Lung (tissue), 16 donors: ENCODE measurements around the gene NRG4. TPM values are rescaled to one million over a fixed set of nuclear protein-coding genes. Genes with fewer than 3 reads are reported as not detected.

Experiments used
- ATAC-seq: fragments of 200-7000 bp; cut with Tn5 transposase; one replicate; pipeline ENCODE4 v1.9.1; 2020; ENCODE audit warnings: moderate number of reproducible peaks; ENCODE audit not compliant: insufficient read depth, low FRiP score
- DNase-seq, 3 donors: peaks; one replicate each; pipeline ENCODE4 v3.0.0-alpha.2; 2013 to 2017
- H3K27ac ChIP-seq, 2 donors: one replicate each; pipeline ENCODE4 v1.5.1; 2013; ENCODE audit warnings: mild to moderate bottlenecking in 2 of 2, moderate library complexity in 2 of 2, control low read depth in 1 of 2, inconsistent platforms in 1 of 2, low read depth in 1 of 2, low read length in 1 of 2
- H3K27me3 ChIP-seq, 3 donors: one replicate each; pipeline ENCODE4 v1.5.1; 2013; ENCODE audit warnings: low read length in 2 of 3; ENCODE audit not compliant: control insufficient read depth in 3 of 3, insufficient read depth in 3 of 3
- H3K36me3 ChIP-seq, 4 donors: one replicate each; pipeline ENCODE4 v1.5.1; 2013; ENCODE audit warnings: low read length in 4 of 4, mild to moderate bottlenecking in 1 of 4, moderate library complexity in 1 of 4; ENCODE audit not compliant: control insufficient read depth in 4 of 4, insufficient read depth in 4 of 4
- H3K4me1 ChIP-seq, 5 donors: one replicate each; pipeline ENCODE4 v1.5.1; 2013; ENCODE audit warnings: low read length in 5 of 5, mild to moderate bottlenecking in 2 of 5, moderate library complexity in 1 of 5; ENCODE audit not compliant: control insufficient read depth in 5 of 5, insufficient read depth in 5 of 5
- H3K4me3 ChIP-seq: one replicate; pipeline ENCODE4 v1.5.1; 2013; ENCODE audit warnings: mild to moderate bottlenecking, control low read depth, moderate library complexity
- H3K9ac ChIP-seq, 2 donors: one replicate each; pipeline ENCODE4 v1.5.1; 2013; ENCODE audit warnings: low read length in 2 of 2, control low read depth in 1 of 2; ENCODE audit not compliant: insufficient read depth in 1 of 2
- H3K9me3 ChIP-seq, 4 donors: one replicate each; pipeline ENCODE4 v1.5.1; 2013; ENCODE audit warnings: low read length in 3 of 4, mild to moderate bottlenecking in 1 of 4, moderate library complexity in 1 of 4; ENCODE audit not compliant: control insufficient read depth in 4 of 4, insufficient read depth in 3 of 4
- CTCF ChIP-seq: IDR thresholded peaks from 2 replicates; pipeline ENCODE4 v1.5.1; 2012; ENCODE audit warnings: mild to moderate bottlenecking; ENCODE audit errors: control extremely low read depth, extremely low read depth
- WGBS, 2 donors: extraction: QIAGEN DNeasy Blood & Tissue Kit; methylation state at CpG; one replicate each; pipeline ENCODE4 v1.1.7; 2013; 5-methylcytosine and 5-hydroxymethylcytosine counted together
- long read RNA-seq, 5 donors: transcript quantifications; one replicate each; lab custom pipeline, GENCODE V29; 2026
- polyA plus RNA-seq, 2 donors: library from polyadenylated mRNA; stranded (reverse); fragments of 200-250 nt; gene quantifications; one replicate each; pipeline ENCODE4 v1.2.1, GENCODE V29; 2013
- total RNA-seq, 2 donors: library from RNA; depleted of rRNA in 1 of 2; stranded (reverse); fragments of >200 nt in 1 of 2; gene quantifications; one replicate each; pipeline ENCODE4 v1.2.1, GENCODE V29; 2014 to 2021
- donor health status: control.
- donor health status: control.
- donor health status: Bipolar disorder and iron deficiency.
- donor health status: healthy.
- donor health status: DM: yes; HTN: yes; CAD: no.

The NRG4 gene
- 1 to 10 TPM; 4.1 to 4.8 TPM for total RNA-seq
- 1 to 10 TPM in 1 of 2 donors, under 1 TPM in 1; 0.65 to 1.3 TPM for polyA plus RNA-seq
- long read RNA-seq, donor 1 = 0 reads
- long read RNA-seq, donor 2 = 0 reads
- long read RNA-seq, donor 3 = 0 reads
- long read RNA-seq, donor 4 = 0 reads
- long read RNA-seq, donor 5 = 0 reads

- Histone ChIP-seq H3K36me3 (no peaks in the 10 kb centered on the region), H3K9ac (no peak within 1 kb of the TSS), H3K9me3 (no peaks in the 10 kb centered on the region), H3K4me1 (peaks cover 0 to 6% (median 0%) of the 10 kb centered on the region in 5 donors), H3K4me3 (no peak within 1 kb of the TSS), H3K27ac (no peak within 1 kb of the TSS), H3K27me3 (no peaks in the 10 kb centered on the region)
- ATAC-seq (no peak), DNase-seq (peak in 2 of 3 donors; percentile 9 to 11)
- TF ChIP-seq CTCF = no peak
- WGBS, 2 donors = 23 to 24% methylated on average over 13 of the region's 13 CpGs
Observed at GRCh38 chr15:76011627-76012551, at the start of gene NRG4. TSS of gene NRG4 (minus strand) at chr15:76012424. CDS start at chr15:76011230, 1,194 bp downstream.

GRCh38 chr15:76061700-76062099, 49.5 kb upstream of the NRG4 start:
- peaks cover 0 to 16% (median 4%) of the 10 kb centered on the region in 5 donors for H3K4me1 ChIP-seq
- H3K27ac ChIP-seq = no peak overlapping the region
- DNase-seq (no peak), ATAC-seq (no peak)
- H3K9ac ChIP-seq = no peak overlapping the region
- H3K36me3 ChIP-seq = no peaks in the 10 kb centered on the region
- H3K4me3 ChIP-seq = no peak overlapping the region
- no peaks in the 10 kb centered on the region for H3K9me3 ChIP-seq
- no peak for TF ChIP-seq CTCF
- WGBS, 2 donors = 80 to 81% methylated on average over 5 of the region's 5 CpGs
- H3K27me3 ChIP-seq = peaks cover 0 to 40% (median 34%) of the 10 kb centered on the region in 3 donors

- no peak overlapping the region for H3K27ac ChIP-seq
- ATAC-seq (no peak), DNase-seq (no peak)
- peak overlapping the region; percentile 37 for H3K4me3 ChIP-seq
- no peaks in the 10 kb centered on the region for H3K9me3 ChIP-seq
- no peak overlapping the region for H3K9ac ChIP-seq
- H3K27me3 ChIP-seq = peaks cover 0 to 40% (median 34%) of the 10 kb centered on the region in 3 donors
- 17 to 19% methylated on average over 20 of the region's 20 CpGs for WGBS, 2 donors
- no peak for TF ChIP-seq CTCF
- no peaks in the 10 kb centered on the region for H3K36me3 ChIP-seq
- peaks cover 0 to 9% (median 4%) of the 10 kb centered on the region in 5 donors for H3K4me1 ChIP-seq
Observed at GRCh38 chr15:76060118-76060989, 48.1 kb upstream of the NRG4 start.
